ENCODE results near the gene TFDP1.

The TFDP1 gene

GRCh38 chr13:113582841-113583631, 1.5 kb upstream of the TFDP1 start:
- no peak overlapping the region for H3K4me3 ChIP-seq (replicated peaks in 1 of 2; ENCODE audit: low read depth in 2 of 2, low read length in 2 of 2)
- DNase-seq (ENCODE audit: low read depth in 2 of 2): no peak
- no peak for TF ChIP-seq CTCF (IDR thresholded peaks at IDR 0.05; ENCODE audit: low read depth, low read length)

- H3K4me3 ChIP-seq (replicated peaks in 1 of 2; ENCODE audit: low read depth in 2 of 2, low read length in 2 of 2): peak overlapping the region; percentile 50 to 61
- TF ChIP-seq CTCF (IDR thresholded peaks at IDR 0.05; ENCODE audit: low read depth, low read length): no peak
- peak in 1 of 2 donors; percentile 11 for DNase-seq (ENCODE audit: low read depth in 2 of 2)
These were observed 518 bp downstream of the TFDP1 start for GRCh38 chr13:113584870-113585671.

- DNase-seq (ENCODE audit: low read depth in 2 of 2): no peak
- TF ChIP-seq CTCF (IDR thresholded peaks at IDR 0.05; ENCODE audit: low read depth, low read length): no peak
- peak overlapping the region in 1 of 2 donors; percentile 61 for H3K4me3 ChIP-seq (replicated peaks in 1 of 2; ENCODE audit: low read depth in 2 of 2, low read length in 2 of 2)
These were observed 1.3 kb downstream of the TFDP1 start for GRCh38 chr13:113585896-113586295.

GRCh38 chr13:113586661-113587479, 2.3 kb downstream of the TFDP1 start:
- no peak for DNase-seq (ENCODE audit: low read depth in 2 of 2)
- H3K4me3 ChIP-seq (replicated peaks in 1 of 2; ENCODE audit: low read depth in 2 of 2, low read length in 2 of 2): no peak overlapping the region

GRCh38 chr13:113588394-113589111, 4.0 kb downstream of the TFDP1 start:
- no peak for TF ChIP-seq CTCF (IDR thresholded peaks at IDR 0.05; ENCODE audit: low read depth, low read length)
- H3K4me3 ChIP-seq (replicated peaks in 1 of 2; ENCODE audit: low read depth in 2 of 2, low read length in 2 of 2): no peak overlapping the region
- no peak for DNase-seq (ENCODE audit: low read depth in 2 of 2)

More at GRCh38 chr13:113586661-113587479, 2.3 kb downstream of the TFDP1 start:
- TF ChIP-seq CTCF (IDR thresholded peaks at IDR 0.05; ENCODE audit: low read depth, low read length): no peak
